GM12878 (cell line): ENCODE data around the gene B9D2. TPM values are rescaled to one million over a fixed set of nuclear protein-coding genes. Genes with fewer than 3 reads are reported as not detected.
A peak's percentile ranks its signal among the peaks of the same experiment; 100 is the strongest.

Experiments used
- ATAC-seq: fragments of 200-7000 bp; cut with Tn5 transposase; 3 replicates; pipeline ENCODE4 v1.9.1; 2020; ENCODE audit warnings: mild to moderate bottlenecking, moderate library complexity
- BruUV-seq: library from RNA; stranded (reverse); fragments of 400-500 nt; replicated peaks from 2 replicates; lab custom pipeline; 2021; lab: Mats Ljungman, UMichigan
- CTCF ChIA-PET: fragments of 300-600 bp; sonication (Branson Sonifier 250); formaldehyde crosslinking; extraction: SDS; loops from one replicate; lab custom pipeline; 2021; ENCODE audit warnings: inconsistent platforms; lab: Yijun Ruan, JAX
- POLR2A ChIA-PET: fragments of 350-600 bp; formaldehyde crosslinking; extraction: SDS; loops from one replicate; lab custom pipeline; 2021; ENCODE audit warnings: inconsistent platforms; lab: Charles Lee
- RAD21 ChIA-PET: fragments of 300-600 bp; sonication (Branson Sonifier 250); formaldehyde crosslinking; loops from one replicate; lab custom pipeline; 2023; ENCODE audit warnings: antibody characterized with exemption; ENCODE audit not compliant: unreplicated experiment; lab: Charles Lee
- SMC1A ChIA-PET: fragments of 300-600 bp; sonication (Branson Sonifier 250); formaldehyde crosslinking; loops from one replicate; lab custom pipeline; 2023; ENCODE audit not compliant: unreplicated experiment, uncharacterized antibody; lab: Charles Lee
- DNase-seq: peaks from one replicate; pipeline ENCODE4 v3.0.0-alpha.2; 2011; ENCODE audit warnings: low read depth, low spot score
- FAIRE-seq: peaks from 3 replicates; lab custom pipeline; 2011; peaks lifted over from hg19 to GRCh38; lab: Jason Lieb, UNC
- H2AFZ ChIP-seq: 2 replicates; pipeline ENCODE4 v1.6.0; 2011; ENCODE audit warnings: low read depth, low read length, control low read depth; ENCODE audit not compliant: control insufficient read depth
- H3K27ac ChIP-seq: 2 replicates; pipeline ENCODE4 v1.5.1; 2011; ENCODE audit warnings: control low read depth; ENCODE audit not compliant: control insufficient read depth, insufficient read depth
- H3K27me3 ChIP-seq, 2 experiments: replicated peaks in 1 of 2; 2 replicates each; pipeline versions ENCODE4 v1.6.0 to v1.6.1; 2011; ENCODE audit warnings: low read length in 1 of 2; ENCODE audit not compliant: control insufficient read depth in 2 of 2, insufficient read depth in 2 of 2
- H3K36me3 ChIP-seq, 2 experiments: 2 replicates each; pipeline ENCODE4 v1.5.1; 2011; ENCODE audit warnings: low read length in 1 of 2; ENCODE audit not compliant: control insufficient read depth in 2 of 2, insufficient read depth in 2 of 2
- H3K4me1 ChIP-seq: 2 replicates; pipeline ENCODE4 v1.6.1; 2011; ENCODE audit warnings: mild to moderate bottlenecking, low read length, moderate library complexity, mixed read lengths; ENCODE audit not compliant: control insufficient read depth, insufficient read depth
- H3K4me2 ChIP-seq: 2 replicates; pipeline ENCODE4 v1.6.0; 2011; ENCODE audit warnings: control low read depth; ENCODE audit not compliant: control insufficient read depth, insufficient read depth
- H3K4me3 ChIP-seq: fragments of 200-600 bp; sonication (generic); 2 replicates; pipeline ENCODE4 v1.5.1; 2016
- H3K79me2 ChIP-seq: 2 replicates; pipeline ENCODE4 v1.6.0; 2011; ENCODE audit warnings: low read length; ENCODE audit not compliant: control insufficient read depth, insufficient read depth
- H3K9ac ChIP-seq: 2 replicates; pipeline ENCODE4 v1.8.0; 2011; ENCODE audit warnings: low read length, control low read depth, mixed read lengths; ENCODE audit not compliant: control insufficient read depth, insufficient read depth
- H3K9me3 ChIP-seq: replicated peaks from 3 replicates; pipeline ENCODE4 v1.5.1; 2011; ENCODE audit warnings: mild to moderate bottlenecking, low read length; ENCODE audit not compliant: control insufficient read depth, insufficient read depth
- H4K20me1 ChIP-seq: 2 replicates; pipeline ENCODE4 v1.6.0; 2011; ENCODE audit not compliant: control insufficient read depth, insufficient read depth
- CREB1 ChIP-seq: IDR thresholded peaks from 2 replicates; pipeline ENCODE4 v1.6.1; 2012; ENCODE audit warnings: low read depth, mild to moderate bottlenecking, inconsistent platforms
- WGBS: methylation state at CpG from one replicate; pipeline ENCODE4 v1.1.6; 2016; ENCODE audit warnings: low lambda C conversion rate; ENCODE audit not compliant: insufficient replicate concordance, insufficient coverage; ENCODE audit errors: missing lambda C conversion rate; 5-methylcytosine and 5-hydroxymethylcytosine counted together
- in situ Hi-C: fragments of 300-500 bp; cut with MboI; formaldehyde crosslinking; loops from 9 replicates; pipeline ENCODE4 v1.14.3; 2018; ENCODE audit warnings: mixed read lengths
- intact Hi-C: fragments of 100-400 bp; cut with micrococcal nuclease; formaldehyde crosslinking; loops from one replicate; pipeline ENCODE4 v1.14.2; 2022; ENCODE audit not compliant: unreplicated experiment
- polyA plus RNA-seq, 11 experiments: library from polyadenylated mRNA; depleted of rRNA in 4 of 11; unstranded in 6 of 11; stranded (reverse) in 5 of 11; fragments of >200 nt; fragmentation: Nextera tagmentation in 4 of 11; fragmentation: Illumina TruSeq in 1 of 11; extraction: Ambion mirVana in 4 of 11; extraction: Trizol in 1 of 11; gene quantifications; 1 replicate in 1 of 11; 2 replicates in 10 of 11; pipeline versions ENCODE4 v1.2.1 to v1.2.3, GENCODE V29; 2011 to 2016; ENCODE audit warnings: inconsistent platforms in 2 of 11, missing spikeins in 2 of 11, low read depth in 1 of 11
- total RNA-seq, 4 experiments: library from RNA; depleted of rRNA in 3 of 4; stranded (reverse); fragments of >200 nt in 3 of 4; fragmentation: Illumina TruSeq in 1 of 4; extraction: Trizol in 1 of 4; gene quantifications; 2 replicates each; pipeline versions ENCODE4 v1.2.1 to v1.2.3, GENCODE V29; 2013 to 2021
- TF ChIP-seq, protein P1 (sequence below), 3 experiments: IDR thresholded peaks in 2 of 3; conservative IDR thresholded peaks in 1 of 3; 2 replicates each; pipeline ENCODE4 v1.5.1; 2011; ENCODE audit warnings: low read depth in 3 of 3, low read length in 3 of 3, mild to moderate bottlenecking in 3 of 3, control low read depth in 2 of 3, moderate library complexity in 2 of 3, inconsistent platforms in 1 of 3, mixed read lengths in 1 of 3; ENCODE audit not compliant: control insufficient read depth in 2 of 3, insufficient read depth in 1 of 3; ENCODE audit errors: extremely low read depth in 1 of 3

Gene B9D2
- total and polyA plus RNA-seq, 10 of the 15 experiments (the other 5 are each of a cell fraction or from before 2014, with no cell fraction given): 2.4 to 12.4 (median 5.0) TPM

DNA sequence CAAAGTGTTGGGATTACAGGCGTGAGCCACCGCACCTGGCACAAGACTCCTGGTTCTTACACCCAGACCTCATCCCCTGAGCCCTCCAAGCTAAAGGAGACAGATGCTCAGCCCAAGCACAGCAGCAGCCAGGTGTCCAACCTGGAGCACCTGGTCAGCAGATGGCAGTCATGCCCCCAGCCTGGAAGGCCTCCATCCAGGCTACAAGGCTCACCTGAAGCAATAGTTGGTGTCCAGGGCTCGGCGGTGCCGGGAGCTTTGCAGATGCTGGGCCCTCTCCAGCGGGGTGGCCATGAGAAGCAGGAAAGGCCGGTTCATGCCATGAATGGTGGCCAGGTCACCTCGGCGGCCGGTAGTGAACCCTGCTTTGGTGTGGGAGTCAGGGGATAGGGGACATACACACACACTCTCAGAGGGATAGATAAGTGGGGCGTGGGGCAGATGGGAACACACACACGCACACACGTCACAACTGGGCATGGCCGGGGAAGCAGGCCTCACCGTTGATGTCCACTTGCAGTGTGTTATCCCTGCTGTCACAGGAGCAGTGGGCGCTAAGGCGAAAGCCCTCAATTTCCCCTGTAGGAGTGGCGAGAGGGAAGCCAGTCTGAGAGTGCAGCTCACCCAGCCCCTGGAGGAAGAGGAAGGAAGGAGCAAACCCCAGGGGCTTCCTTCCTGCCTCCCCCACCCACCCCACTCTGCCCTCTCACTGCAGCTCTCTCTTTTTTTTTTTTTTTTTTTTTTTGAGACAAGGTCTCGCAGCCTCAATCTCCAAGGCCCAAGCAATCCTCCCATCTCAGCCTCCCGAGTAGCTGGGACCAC, 22.1 kb downstream of the B9D2 start:
- no peak overlapping the region for H3K4me3 ChIP-seq
- no peak overlapping the region for H2AFZ ChIP-seq
- DNase-seq (no peak), ATAC-seq (no peak)
- no peaks in the 10 kb centered on the region for H4K20me1 ChIP-seq
- no TSS peak for BruUV-seq
- SMC1A ChIA-PET: no interaction called here
- peaks cover 20 to 22% of the 10 kb centered on the region in 2 experiments; a peak in 3 of 4 replicates for H3K36me3 ChIP-seq
- POLR2A ChIA-PET: interaction anchor here (0.6 to 0.7 kb wide), 2 partner anchors 9 to 10 kb away, joined by 3 to 6 read pairs; no protein-coding TSS in a partner anchor
- H3K27me3 ChIP-seq: no peaks in the 10 kb centered on the region
- H3K9ac ChIP-seq: no peak overlapping the region
- RAD21 ChIA-PET: interaction anchor here (1.2 kb wide), 1 partner anchor 13 kb away, joined by 4 read pairs; no protein-coding TSS in a partner anchor
- in situ Hi-C loops: no loop called here
- H3K4me1 ChIP-seq: no peaks in the 10 kb centered on the region; the same call in 1 of the 2 replicates
- H3K79me2 ChIP-seq: no peaks in the 10 kb centered on the region; the same call in 1 of the 2 replicates
- intact Hi-C loops: no loop called here
- no peak overlapping the region for H3K27ac ChIP-seq
- no peak for TF ChIP-seq CREB1
- TF ChIP-seq, protein P1, sequence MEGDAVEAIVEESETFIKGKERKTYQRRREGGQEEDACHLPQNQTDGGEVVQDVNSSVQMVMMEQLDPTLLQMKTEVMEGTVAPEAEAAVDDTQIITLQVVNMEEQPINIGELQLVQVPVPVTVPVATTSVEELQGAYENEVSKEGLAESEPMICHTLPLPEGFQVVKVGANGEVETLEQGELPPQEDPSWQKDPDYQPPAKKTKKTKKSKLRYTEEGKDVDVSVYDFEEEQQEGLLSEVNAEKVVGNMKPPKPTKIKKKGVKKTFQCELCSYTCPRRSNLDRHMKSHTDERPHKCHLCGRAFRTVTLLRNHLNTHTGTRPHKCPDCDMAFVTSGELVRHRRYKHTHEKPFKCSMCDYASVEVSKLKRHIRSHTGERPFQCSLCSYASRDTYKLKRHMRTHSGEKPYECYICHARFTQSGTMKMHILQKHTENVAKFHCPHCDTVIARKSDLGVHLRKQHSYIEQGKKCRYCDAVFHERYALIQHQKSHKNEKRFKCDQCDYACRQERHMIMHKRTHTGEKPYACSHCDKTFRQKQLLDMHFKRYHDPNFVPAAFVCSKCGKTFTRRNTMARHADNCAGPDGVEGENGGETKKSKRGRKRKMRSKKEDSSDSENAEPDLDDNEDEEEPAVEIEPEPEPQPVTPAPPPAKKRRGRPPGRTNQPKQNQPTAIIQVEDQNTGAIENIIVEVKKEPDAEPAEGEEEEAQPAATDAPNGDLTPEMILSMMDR (IDR thresholded peaks at IDR 0.05 in 2 of 3, conservative IDR thresholded peaks at IDR 0.05 in 1 of 3; ENCODE audit: control insufficient read depth in 2 of 3, extremely low read depth in 1 of 3, insufficient read depth in 1 of 3, low read depth in 3 of 3, low read length in 3 of 3): peak in 1 of 3 experiments; percentile 4; a peak in 1 of 6 replicates
- TF ChIP-seq, all 136 proteins: peak for 1
- Histone ChIP-seq H3K9me3 (no peaks in the 10 kb centered on the region), H3K4me2 (no peak overlapping the region)
- FAIRE-seq: no peak
- 96% methylated on average over 18 of the region's 20 CpGs for WGBS
- CTCF ChIA-PET: no interaction called here
